Parathyroid adenoma (tissue), 2 donors: ENCODE data around the gene TMEM221.

ENCODE experiments used
- H2AFZ ChIP-seq: fragments of 300-600 bp; sonication (generic); one replicate; pipeline ENCODE4 v1.7.0; 2017; ENCODE audit warnings: antibody characterized with exemption, mild to moderate bottlenecking
- H3K27ac ChIP-seq: fragments of 300-600 bp; sonication (generic); one replicate; pipeline ENCODE4 v1.7.0; 2017
- H3K27me3 ChIP-seq: fragments of 300-600 bp; sonication (generic); one replicate; pipeline ENCODE4 v1.7.0; 2017; ENCODE audit warnings: low read length; ENCODE audit not compliant: control insufficient read depth, insufficient read depth
- H3K36me3 ChIP-seq: fragments of 300-600 bp; sonication (generic); one replicate; pipeline ENCODE4 v1.7.0; 2017; ENCODE audit warnings: low read length; ENCODE audit not compliant: control insufficient read depth, insufficient read depth
- H3K4me1 ChIP-seq: fragments of 300-600 bp; sonication (generic); one replicate; pipeline ENCODE4 v1.7.0; 2017; ENCODE audit warnings: control low read depth
- H3K4me2 ChIP-seq: fragments of 300-600 bp; sonication (generic); one replicate; pipeline ENCODE4 v1.7.0; 2017; ENCODE audit warnings: low read length
- H3K4me3 ChIP-seq: fragments of 300-600 bp; sonication (generic); one replicate; pipeline ENCODE4 v1.7.0; 2017; ENCODE audit warnings: low read depth, low read length
- H3K79me2 ChIP-seq: fragments of 300-600 bp; sonication (generic); one replicate; pipeline ENCODE4 v1.7.0; 2017; ENCODE audit warnings: control low read depth
- H3K9ac ChIP-seq: fragments of 300-600 bp; sonication (generic); one replicate; pipeline ENCODE4 v1.7.0; 2017; ENCODE audit warnings: mild to moderate bottlenecking
- H3K9me3 ChIP-seq: fragments of 300-600 bp; sonication (generic); one replicate; pipeline ENCODE4 v1.7.0; 2017; ENCODE audit warnings: low read length; ENCODE audit not compliant: control insufficient read depth
- CTCF ChIP-seq: fragments of 300-600 bp; sonication (generic); IDR thresholded peaks from one replicate; pipeline ENCODE4 v1.7.0; 2017; ENCODE audit warnings: antibody characterized with exemption, mild to moderate bottlenecking
- donor health status: primary hyperparathyroidism.

The TMEM221 gene

GRCh38 chr19:17487284-17488121 lies 39.0 kb upstream of the TMEM221 start:
- Histone ChIP-seq H2AFZ (no peak overlapping the region), H3K79me2 (peaks cover 12% of the 10 kb centered on the region), H3K9ac (no peak overlapping the region), H3K9me3 (no peaks in the 10 kb centered on the region), H3K36me3 (no peaks in the 10 kb centered on the region), H3K4me3 (no peak overlapping the region), H3K4me1 (no peaks in the 10 kb centered on the region), H3K27ac (no peak overlapping the region), H3K27me3 (no peaks in the 10 kb centered on the region), H3K4me2 (no peak overlapping the region)
- TF ChIP-seq CTCF: no peak

GRCh38 chr19:17486545-17487240 lies 38.2 kb upstream of the TMEM221 start:
- no peaks in the 10 kb centered on the region for H3K36me3 ChIP-seq
- no peak overlapping the region for H3K4me3 ChIP-seq

GRCh38 chr19:17484520-17485185 lies 36.2 kb upstream of the TMEM221 start:
- Histone ChIP-seq H3K79me2 (peaks cover 18% of the 10 kb centered on the region), H3K27ac (no peak overlapping the region), H3K4me3 (no peak overlapping the region), H3K27me3 (no peaks in the 10 kb centered on the region), H2AFZ (no peak overlapping the region), H3K36me3 (no peaks in the 10 kb centered on the region), H3K9me3 (no peaks in the 10 kb centered on the region), H3K4me1 (no peaks in the 10 kb centered on the region), H3K9ac (no peak overlapping the region), H3K4me2 (no peak overlapping the region)
- TF ChIP-seq CTCF: no peak

More at GRCh38 chr19:17486545-17487240, 38.2 kb upstream of the TMEM221 start:
- H3K9me3 ChIP-seq: no peaks in the 10 kb centered on the region
- no peak overlapping the region for H3K4me2 ChIP-seq
- H3K79me2 ChIP-seq: peaks cover 13% of the 10 kb centered on the region
- no peaks in the 10 kb centered on the region for H3K4me1 ChIP-seq
- H2AFZ ChIP-seq: no peak overlapping the region
- TF ChIP-seq CTCF: no peak
- no peak overlapping the region for H3K9ac ChIP-seq
- no peak overlapping the region for H3K27ac ChIP-seq
- no peaks in the 10 kb centered on the region for H3K27me3 ChIP-seq

GRCh38 chr19:17483605-17484002 lies 35.1 kb upstream of the TMEM221 start:
- Histone ChIP-seq H3K79me2 (peaks cover 22% of the 10 kb centered on the region), H3K9me3 (no peaks in the 10 kb centered on the region), H3K36me3 (no peaks in the 10 kb centered on the region), H3K4me2 (no peak overlapping the region), H2AFZ (no peak overlapping the region), H3K4me1 (no peaks in the 10 kb centered on the region), H3K27ac (no peak overlapping the region), H3K4me3 (no peak overlapping the region), H3K9ac (no peak overlapping the region), H3K27me3 (no peaks in the 10 kb centered on the region)
- no peak for TF ChIP-seq CTCF
